K562 (cell line): ENCODE measurements around the gene MPV17L2. TPM values are rescaled to one million over a fixed set of nuclear protein-coding genes. Genes with fewer than 3 reads are reported as not detected.

Experiments
- ARID4B ChIP-seq: sonication (generic); formaldehyde crosslinking; IDR thresholded peaks from 2 replicates; pipeline ENCODE4 v1.8.0; 2022; ENCODE audit warnings: mild to moderate bottlenecking, missing genetic modification reagents
- CREB1 ChIP-seq, 2 experiments: sonication (generic) in 1 of 2; formaldehyde crosslinking in 1 of 2; IDR thresholded peaks; 2 replicates each; pipeline versions ENCODE4 v1.6.1 to v1.8.0; 2012 to 2022; ENCODE audit warnings: inconsistent platforms in 1 of 2, mild to moderate bottlenecking in 1 of 2, missing genetic modification reagents in 1 of 2, moderate library complexity in 1 of 2
- CREM ChIP-seq: IDR thresholded peaks from 2 replicates; pipeline ENCODE4 v1.6.1; 2014; ENCODE audit warnings: antibody characterized with exemption, low read depth
- DEAF1 ChIP-seq: fragments of 450-650 bp; formaldehyde crosslinking; IDR thresholded peaks from 2 replicates; pipeline ENCODE4 v1.4.0; 2020; ENCODE audit warnings: mild to moderate bottlenecking, moderate library complexity
- EP400 ChIP-seq: fragments of 450-650 bp; IDR thresholded peaks from 2 replicates; pipeline ENCODE4 v1.6.1; 2017; ENCODE audit warnings: antibody characterized with exemption, mild to moderate bottlenecking, moderate library complexity
- FIP1L1 ChIP-seq: fragments of 200-400 bp; formaldehyde crosslinking; IDR thresholded peaks from 2 replicates; pipeline ENCODE4 v1.6.1; 2018; ENCODE audit warnings: mild to moderate bottlenecking, low read depth, low read length; ENCODE audit not compliant: poor library complexity, severe bottlenecking
- HDAC1 ChIP-seq, 2 experiments: fragments of 450-650 bp; IDR thresholded peaks; 2 replicates each; pipeline ENCODE4 v1.6.1; 2016 to 2017; ENCODE audit warnings: inconsistent platforms in 1 of 2, mild to moderate bottlenecking in 1 of 2, moderate library complexity in 1 of 2
- JUND ChIP-seq, 2 experiments: IDR thresholded peaks; 2 replicates in 1 of 2; 3 replicates in 1 of 2; pipeline ENCODE4 v1.6.1; 2011; ENCODE audit warnings: borderline replicate concordance in 2 of 2, low read depth in 2 of 2, low read length in 2 of 2, improper control_type of control experiment in 1 of 2, missing biosample characterization in 1 of 2, missing genetic modification characterization in 1 of 2, missing genetic modification reagents in 1 of 2
- KDM5B ChIP-seq: fragments of 200-600 bp; sonication (generic); IDR thresholded peaks from 2 replicates; pipeline ENCODE4 v1.6.1; 2012; ENCODE audit warnings: low read depth, mild to moderate bottlenecking, moderate library complexity, low read length, control low read depth, inconsistent platforms; ENCODE audit not compliant: insufficient replicate concordance
- NRF1 ChIP-seq, 2 experiments: fragments of 450-650 bp; IDR thresholded peaks in 1 of 2; conservative IDR thresholded peaks in 1 of 2; 2 replicates each; pipeline ENCODE4 v1.6.1; 2014; ENCODE audit warnings: mild to moderate bottlenecking in 2 of 2
- PHF8 ChIP-seq: fragments of 200-600 bp; sonication (generic); IDR thresholded peaks from 2 replicates; pipeline ENCODE4 v1.6.1; 2012; ENCODE audit warnings: mixed run types, mild to moderate bottlenecking, inconsistent platforms, low read length, moderate library complexity, borderline replicate concordance
- SP1 ChIP-seq: sonication (generic); formaldehyde crosslinking; IDR thresholded peaks from 2 replicates; pipeline ENCODE4 v1.8.1; 2022; ENCODE audit warnings: mild to moderate bottlenecking, missing genetic modification reagents
- ZFX ChIP-seq: sonication (generic); formaldehyde crosslinking; IDR thresholded peaks from 2 replicates; pipeline ENCODE4 v1.8.0; 2022; ENCODE audit warnings: mild to moderate bottlenecking, missing genetic modification reagents, moderate library complexity
- ZNF12 ChIP-seq: sonication (generic); formaldehyde crosslinking; IDR thresholded peaks from 2 replicates; pipeline ENCODE4 v1.4.0; 2020; ENCODE audit warnings: mild to moderate bottlenecking, missing genetic modification reagents
- ZNF766 ChIP-seq: fragments of 200-800 bp; sonication (Bioruptor generic); conservative IDR thresholded peaks from 2 replicates; pipeline ENCODE4 v1.6.1; 2016; ENCODE audit warnings: missing genetic modification characterization, missing compliant biosample characterization
- polyA plus RNA-seq, 8 experiments: library from polyadenylated mRNA; depleted of rRNA in 4 of 8; stranded (reverse) in 5 of 8; unstranded in 3 of 8; fragments of >200 nt; fragmentation: Nextera tagmentation in 2 of 8; fragmentation: Illumina TruSeq in 1 of 8; extraction: Ambion mirVana in 2 of 8; extraction: Trizol in 1 of 8; gene quantifications; 2 replicates each; pipeline versions ENCODE4 v1.2.1 to v1.2.3, GENCODE V29; 2011 to 2014; ENCODE audit warnings: inconsistent platforms in 1 of 8, missing spikeins in 1 of 8
- total RNA-seq, 7 experiments: library from RNA; depleted of rRNA in 6 of 7; stranded (reverse); fragments of >200 nt in 6 of 7; fragmentation: Illumina TruSeq in 2 of 7; extraction: Trizol in 2 of 7; gene quantifications; 2 replicates each; pipeline versions ENCODE4 v1.2.1 to v1.2.3, GENCODE V29; 2011 to 2021; ENCODE audit warnings: low replicate concordance in 1 of 7

Gene MPV17L2
- total and polyA plus RNA-seq, 9 of the 15 experiments (the other 6 are each of a cell fraction or from before 2014, with no cell fraction given): 10.6 to 60.2 (median 28.5) TPM

- TF ChIP-seq SP1: peak; percentile 23; the same call in 1 of the 2 replicates
- TF ChIP-seq CREM: peak; percentile 47; the same call in 1 of the 2 replicates
- no peak for TF ChIP-seq ZNF766 (CRISPR knock-in tag)
- peak; percentile 38 for TF ChIP-seq FIP1L1
- TF ChIP-seq CREB1 (IDR thresholded peaks at IDR 0.05): no peak
- TF ChIP-seq CREB1 (CRISPR knock-in tag; IDR thresholded peaks at IDR 0.05): peak; percentile 11; the same call in 1 of the 2 replicates
- 0 out of 2 replicates have a peak, but pooled peaks have one; percentile 1 for TF ChIP-seq ZNF12 (CRISPR knock-in tag)
- TF ChIP-seq NRF1 (conservative IDR thresholded peaks at IDR 0.05 in 1 of 2, IDR thresholded peaks at IDR 0.05 in 1 of 2): peak; percentile 18 to 34; a peak in 1 of 4 replicates
- TF ChIP-seq ARID4B (CRISPR knock-in tag): peak; percentile 70; the same call in 1 of the 2 replicates
- peak; percentile 44; the same call in 1 of the 2 replicates for TF ChIP-seq EP400
- TF ChIP-seq HDAC1 (IDR thresholded peaks at IDR 0.05): peak in 1 of 2 experiments; percentile 63; a peak in 1 of 4 replicates
- TF ChIP-seq JUND (IDR thresholded peaks at IDR 0.05; ENCODE audit: borderline replicate concordance, low read depth, low read length): 0 out of 2 replicates have a peak, but pooled peaks have one; percentile 5
- no peak for TF ChIP-seq JUND (tag; IDR thresholded peaks at IDR 0.05; ENCODE audit: borderline replicate concordance, low read depth, low read length)
- peak; percentile 64; the same call in 1 of the 2 replicates for TF ChIP-seq PHF8
- TF ChIP-seq KDM5B: peak; percentile 80
- TF ChIP-seq DEAF1 (CRISPR knock-in tag): no peak
- TF ChIP-seq ZFX: peak; percentile 50
These were observed 19.3 kb upstream of the MPV17L2 start, which contains the start of gene IFI30 (continued) for GRCh38 chr19:18173572-18174288.
